Prostate gland (tissue), 2 donors: ENCODE data around the gene EIF3I.

Source experiments
- CTCF ChIP-seq, 4 experiments: fragments of 200-600 bp in 2 of 4; fragments of 450-650 bp in 2 of 4; sonication (generic) in 2 of 4; IDR thresholded peaks; 1 replicate in 3 of 4; 2 replicates in 1 of 4; pipeline ENCODE4 v1.5.1; 2016 to 2019; ENCODE audit warnings: antibody characterized with exemption in 4 of 4, mild to moderate bottlenecking in 2 of 4, moderate library complexity in 2 of 4
- POLR2A ChIP-seq: fragments of 450-650 bp; IDR thresholded peaks from one replicate; pipeline ENCODE4 v1.6.1; 2016; ENCODE audit warnings: antibody characterized with exemption, mild to moderate bottlenecking
- POLR2AphosphoS5 ChIP-seq: sonication (generic); formaldehyde crosslinking; IDR thresholded peaks from one replicate; pipeline ENCODE4 v1.6.1; 2017; ENCODE audit warnings: antibody characterized with exemption

GRCh38 chr1:32232558-32233304, 10.5 kb downstream of the EIF3I start:
- no peak for TF ChIP-seq CTCF (IDR thresholded peaks at IDR 0.05)
- TF ChIP-seq POLR2A, result no peak
- TF ChIP-seq POLR2AphosphoS5, result no peak
